Fibroblast of the conjunctiva (primary cell): ENCODE measurements around the gene TECTB.

ENCODE experiments used
- DNase-seq: peaks from one replicate; pipeline ENCODE4 v3.0.0-alpha.2; 2010; ENCODE audit warnings: low read depth

The TECTB gene

DNA sequence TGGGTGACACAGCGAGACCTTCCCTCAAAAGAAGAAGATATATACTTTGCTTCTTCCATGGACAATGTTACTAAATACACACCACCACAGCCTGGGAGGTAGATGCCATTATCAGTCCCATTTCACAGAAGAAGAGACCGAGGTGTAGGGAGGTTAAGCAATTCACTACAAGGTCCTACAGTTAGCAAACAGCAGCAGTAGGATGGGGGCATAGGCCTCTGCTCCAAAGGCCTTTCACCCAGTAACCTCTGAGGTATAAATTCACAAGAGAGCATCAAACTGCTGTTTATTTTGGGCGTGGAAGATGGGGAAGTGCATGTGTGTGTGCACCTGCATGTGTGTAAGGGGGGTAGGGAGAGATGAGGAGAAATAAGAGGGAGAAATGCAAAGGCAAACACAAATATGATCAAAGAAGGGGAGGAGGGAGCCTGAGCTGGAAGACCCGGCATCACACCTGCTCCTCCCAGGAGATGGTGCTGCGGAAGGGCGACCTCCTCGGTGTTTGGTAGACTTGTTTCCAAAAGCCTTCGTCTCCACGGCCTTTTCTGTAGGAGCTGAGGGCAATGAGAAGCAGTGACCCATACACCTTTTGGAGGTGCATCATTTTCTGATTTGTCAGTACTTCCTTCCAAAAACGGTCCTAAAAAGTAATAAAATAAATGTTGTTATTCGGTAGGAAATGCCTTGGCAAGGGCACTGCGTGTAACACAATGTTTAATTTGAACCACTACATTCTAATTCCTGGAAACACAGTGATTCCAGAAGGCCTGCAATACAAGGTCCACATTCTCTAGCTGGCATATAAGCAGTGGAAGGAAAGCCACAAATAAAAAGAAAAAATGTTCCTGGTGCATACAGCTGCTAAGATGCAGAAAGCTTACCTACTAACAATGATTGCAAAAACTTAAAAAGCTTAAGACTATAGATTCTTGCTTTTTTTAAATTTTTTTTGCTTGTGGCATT, 64.8 kb downstream of the TECTB start:
- no peak for DNase-seq

DNA sequence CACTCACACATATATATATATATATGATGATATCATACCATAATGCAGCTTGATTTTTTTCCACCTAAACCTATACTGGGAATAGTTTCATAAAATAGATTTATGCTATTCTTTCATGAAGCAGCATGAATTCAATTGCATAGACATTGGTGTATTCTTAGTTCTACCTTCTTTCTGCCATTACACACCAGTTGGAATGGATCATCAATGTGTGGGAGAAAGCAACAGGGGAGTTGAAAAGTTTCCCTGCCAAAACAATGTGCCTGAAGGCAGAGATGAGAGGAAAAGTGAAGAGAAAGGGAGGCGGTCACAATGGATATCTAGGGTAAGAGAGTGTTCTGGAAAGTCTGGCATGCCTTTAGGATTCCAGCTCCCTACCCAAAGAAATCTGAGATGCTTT, 65.6 kb downstream of the TECTB start:
- no peak for DNase-seq

DNA sequence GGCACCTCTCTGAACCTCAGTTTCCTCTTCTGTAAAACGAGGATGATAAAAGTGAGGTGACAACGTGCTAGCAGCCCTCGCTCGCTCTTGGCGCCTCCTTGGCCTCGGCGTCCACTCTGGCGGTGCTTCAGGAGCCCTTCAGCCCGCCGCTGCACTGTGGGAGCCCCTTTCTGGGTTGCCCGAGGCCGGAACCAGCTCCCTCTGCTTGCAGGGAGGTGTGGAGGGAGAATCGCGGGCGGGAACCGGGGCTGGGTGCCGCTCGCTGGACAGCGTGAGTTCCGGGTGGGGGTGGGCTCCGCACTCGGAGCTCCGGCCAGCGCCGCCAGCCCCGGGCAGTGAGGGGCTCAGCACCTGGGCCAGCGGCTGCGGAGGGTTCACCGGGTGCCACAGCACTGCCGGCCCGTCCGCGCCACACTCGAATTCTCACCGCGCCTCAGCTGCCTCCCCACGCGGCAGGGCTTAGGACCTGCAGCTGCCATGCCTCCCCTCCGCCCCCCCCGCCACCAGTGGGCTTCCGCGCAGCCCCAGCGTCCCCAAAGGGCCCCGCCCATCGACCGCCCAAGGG, 66.4 kb downstream of the TECTB start:
- DNase-seq = no peak

DNA sequence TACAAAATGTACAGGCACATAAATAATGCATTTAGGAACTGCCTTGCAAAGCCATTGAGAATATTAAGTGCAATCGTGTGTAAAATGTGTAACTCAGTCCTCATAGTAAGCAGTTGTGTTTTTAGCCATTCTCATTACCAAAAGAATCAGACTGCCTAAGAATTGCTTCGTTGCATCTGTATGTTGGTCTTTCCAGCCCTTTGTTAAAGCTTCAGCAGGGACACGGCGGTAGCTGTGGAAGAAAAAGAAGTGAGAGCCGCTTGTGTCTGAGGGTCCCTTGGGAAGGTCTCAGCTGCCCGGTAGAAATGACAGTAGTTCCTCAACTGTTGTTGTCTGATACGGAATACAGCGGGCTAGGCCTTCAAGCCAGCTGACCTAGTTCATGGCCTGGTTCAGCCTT, 67.9 kb downstream of the TECTB start:
- no peak for DNase-seq

DNA sequence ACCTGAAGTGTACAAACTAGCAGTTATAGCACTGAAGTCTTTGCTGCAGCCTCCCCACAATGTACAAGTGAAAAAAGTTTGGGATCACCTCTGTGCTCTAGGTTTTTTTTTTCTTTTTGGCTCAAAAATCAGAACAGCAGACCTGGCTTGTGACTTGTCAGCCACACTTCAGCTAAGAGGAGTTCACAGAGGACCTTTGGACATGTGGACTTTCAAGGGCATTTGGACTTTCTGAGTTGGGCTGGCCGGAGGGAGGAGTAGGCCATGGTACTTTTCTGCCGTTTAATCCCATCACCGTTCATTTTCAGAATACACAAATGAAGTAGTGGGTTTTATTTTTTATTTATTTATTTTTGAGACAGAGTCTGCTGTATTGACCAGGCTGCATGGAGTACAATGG, 68.8 kb downstream of the TECTB start:
- no peak for DNase-seq

DNA sequence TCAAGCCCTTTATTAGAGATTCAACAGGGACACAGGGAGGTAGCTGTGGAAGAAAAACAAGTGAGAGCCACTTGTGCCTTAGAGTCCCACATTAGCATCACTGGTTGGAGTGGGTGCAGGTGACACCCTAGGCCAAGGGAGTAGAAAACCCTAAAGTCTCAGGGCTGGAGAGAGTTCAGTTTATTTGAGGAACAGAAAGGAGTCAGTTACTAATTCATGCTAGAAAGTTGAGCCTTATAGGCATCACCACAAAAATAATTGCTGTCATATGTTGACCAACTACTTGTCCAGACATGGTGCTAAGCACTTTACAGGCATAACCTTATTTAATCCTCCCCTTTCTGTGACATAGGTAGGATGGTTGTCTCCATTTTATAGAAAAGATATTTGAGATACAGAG, 69.8 kb downstream of the TECTB start:
- DNase-seq = no peak
